Urinary bladder (tissue), 4 donors: ENCODE data around the gene CPEB1. TPM values are rescaled to one million over a fixed set of nuclear protein-coding genes. Genes with fewer than 3 reads are reported as not detected.

Source experiments
- DNase-seq: peaks from one replicate; pipeline ENCODE4 v3.0.0-alpha.2; 2015; ENCODE audit errors: extremely low spot score
- H3K27ac ChIP-seq: one replicate; pipeline ENCODE4 v1.5.1; 2013; ENCODE audit warnings: low read depth, mild to moderate bottlenecking, moderate library complexity
- H3K36me3 ChIP-seq: one replicate; pipeline ENCODE4 v1.6.1; 2013; ENCODE audit warnings: mild to moderate bottlenecking, moderate library complexity; ENCODE audit not compliant: insufficient read depth
- H3K4me1 ChIP-seq: one replicate; pipeline ENCODE4 v1.6.1; 2013; ENCODE audit warnings: mild to moderate bottlenecking, moderate library complexity; ENCODE audit not compliant: insufficient read depth
- H3K4me3 ChIP-seq: one replicate; pipeline ENCODE4 v1.5.1; 2013; ENCODE audit warnings: low read depth, low read length
- WGBS: extraction: QIAGEN DNeasy Blood & Tissue Kit; methylation state at CpG from one replicate; pipeline ENCODE4 v1.1.7; 2013; 5-methylcytosine and 5-hydroxymethylcytosine counted together
- polyA plus RNA-seq: library from polyadenylated mRNA; stranded (reverse); fragments of 200-250 nt; gene quantifications from one replicate; pipeline ENCODE4 v1.2.3, GENCODE V29; 2013
- total RNA-seq: library from RNA; depleted of rRNA; stranded (reverse); fragments of >200 nt; gene quantifications from one replicate; pipeline ENCODE4 v1.2.3, GENCODE V29; 2014
- donor health status: healthy with polysubstance abuse.
- donor health status: healthy.

CPEB1 gene
- total RNA-seq (4.7 TPM), polyA plus RNA-seq (11.0 TPM)

DNA sequence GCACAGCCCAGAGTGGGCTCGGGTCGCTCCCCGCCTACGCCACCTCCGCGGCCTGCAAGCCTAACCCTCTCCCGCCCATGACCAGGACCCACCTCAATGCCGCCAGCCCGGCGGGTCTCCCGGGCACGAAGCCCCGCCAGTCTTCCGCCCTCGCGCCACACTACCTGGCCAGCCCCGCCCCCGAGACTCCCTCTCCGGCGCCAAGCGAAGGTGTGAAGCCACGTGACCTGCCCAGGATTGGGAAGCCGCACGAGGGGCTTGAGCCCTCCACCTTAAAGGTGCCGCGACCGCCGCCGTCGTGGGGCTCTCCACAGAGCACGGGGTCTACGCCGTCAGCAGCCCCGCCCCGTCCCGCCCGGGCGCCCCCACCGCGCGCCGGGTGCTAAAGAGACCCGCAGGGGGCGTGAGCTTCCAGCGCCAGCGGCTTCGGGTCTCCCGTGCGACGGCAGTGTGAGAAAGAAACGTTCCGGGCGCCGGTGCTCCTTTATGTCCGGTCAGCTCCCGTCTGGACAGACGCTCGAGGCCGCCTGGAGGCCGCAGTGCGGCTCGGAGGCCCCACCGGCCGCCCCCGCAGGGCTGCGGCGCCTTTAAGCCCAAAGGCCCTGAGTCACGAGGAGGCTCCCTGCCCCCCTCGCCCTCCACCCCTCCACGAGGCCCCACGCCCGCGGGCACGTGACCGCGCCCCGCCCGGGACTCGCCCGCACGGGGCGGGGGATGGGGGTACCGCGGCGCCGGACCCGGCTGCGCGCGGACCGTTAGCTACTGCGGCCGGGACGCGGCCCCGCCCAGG is at the start of gene CPEB1:
CPEB1 (minus strand) TSS at position 319 of the 790 bp plus-strand sequence. CDS start 18,904 bp downstream, outside the sequence.
- H3K4me3 ChIP-seq: peak within 1 kb of the TSS; percentile 67
- no peaks in the 10 kb centered on the region for H3K36me3 ChIP-seq
- H3K4me1 ChIP-seq: peaks cover 1% of the 10 kb centered on the region
- 9% methylated on average over 96 of the region's 96 CpGs for whole genome bisulfite sequencing
- no peak within 1 kb of the TSS for H3K27ac ChIP-seq
- DNase-seq: no peak

DNA sequence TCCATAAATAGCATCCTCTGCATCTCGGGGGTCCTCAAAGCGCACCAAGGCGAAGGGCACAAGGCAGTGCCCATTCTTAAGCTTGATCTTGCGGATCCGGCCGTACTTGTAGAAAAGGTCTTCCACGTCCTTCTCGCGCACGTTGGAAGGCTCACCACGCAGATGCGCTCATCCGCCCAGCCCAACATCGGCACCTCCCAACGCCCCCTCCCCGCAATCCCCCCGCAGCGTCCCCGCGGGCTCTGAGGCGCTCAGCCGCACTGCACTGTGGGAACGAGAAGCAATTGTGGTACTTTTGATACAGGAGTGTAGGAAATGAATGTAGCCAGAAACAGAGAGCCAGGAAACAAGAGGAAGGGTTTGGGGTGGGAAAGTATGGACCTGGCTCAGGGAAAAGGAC is 45.0 kb upstream of the CPEB1 start:
- Histone ChIP-seq H3K4me3 (no peak overlapping the region), H3K27ac (no peak overlapping the region), H3K36me3 (no peaks in the 10 kb centered on the region), H3K4me1 (no peaks in the 10 kb centered on the region)
- 90% methylated on average over 23 of the region's 23 CpGs for WGBS
- no peak for DNase-seq

DNA sequence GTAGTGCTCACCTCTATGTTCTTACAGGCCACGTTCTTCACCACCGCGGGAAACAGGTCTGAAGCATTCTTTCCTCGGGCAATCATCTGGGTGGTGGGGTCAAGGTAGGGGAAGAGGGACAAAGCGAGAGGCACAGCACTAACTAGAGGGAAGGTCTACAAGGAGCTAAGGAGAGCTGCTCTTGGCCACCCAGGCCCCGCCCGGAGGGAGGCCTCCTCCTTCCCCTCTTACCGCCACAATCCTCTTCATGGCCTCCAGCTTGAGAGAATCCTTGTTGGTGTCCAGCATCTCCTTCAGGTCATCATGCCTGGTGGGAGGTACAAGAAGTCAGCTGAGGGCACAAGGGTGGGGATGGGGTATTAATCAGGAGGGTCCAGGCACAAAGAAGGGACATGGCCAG is 42.0 kb upstream of the CPEB1 start:
- Histone ChIP-seq H3K27ac (no peak overlapping the region), H3K4me1 (no peaks in the 10 kb centered on the region), H3K4me3 (no peak overlapping the region), H3K36me3 (no peaks in the 10 kb centered on the region)
- 96% methylated on average over 8 of the region's 8 CpGs for WGBS
- DNase-seq: no peak

DNA sequence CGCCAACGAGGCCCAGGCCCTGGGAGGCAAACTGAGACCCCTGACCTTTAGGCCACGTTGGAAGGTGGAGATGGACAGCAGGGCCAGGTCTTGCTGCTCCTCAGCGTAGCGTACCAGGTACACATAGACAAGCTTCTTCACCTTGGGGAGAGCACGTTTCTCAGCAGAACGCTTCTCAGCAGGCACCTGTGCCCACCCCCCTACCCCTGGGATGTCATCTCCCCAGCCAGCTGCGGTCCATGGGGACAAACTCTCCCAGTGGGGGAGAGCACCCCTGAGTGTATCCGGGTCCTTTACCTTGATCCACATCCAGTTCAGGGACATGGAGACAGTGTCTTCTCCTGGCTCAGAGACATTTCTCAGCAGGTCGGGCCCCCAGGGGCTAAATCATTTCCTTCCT is 41.5 kb upstream of the CPEB1 start:
- DNase-seq: no peak
- H3K36me3 ChIP-seq: no peaks in the 10 kb centered on the region
- 86% methylated on average over 10 of the region's 10 CpGs for WGBS

DNA sequence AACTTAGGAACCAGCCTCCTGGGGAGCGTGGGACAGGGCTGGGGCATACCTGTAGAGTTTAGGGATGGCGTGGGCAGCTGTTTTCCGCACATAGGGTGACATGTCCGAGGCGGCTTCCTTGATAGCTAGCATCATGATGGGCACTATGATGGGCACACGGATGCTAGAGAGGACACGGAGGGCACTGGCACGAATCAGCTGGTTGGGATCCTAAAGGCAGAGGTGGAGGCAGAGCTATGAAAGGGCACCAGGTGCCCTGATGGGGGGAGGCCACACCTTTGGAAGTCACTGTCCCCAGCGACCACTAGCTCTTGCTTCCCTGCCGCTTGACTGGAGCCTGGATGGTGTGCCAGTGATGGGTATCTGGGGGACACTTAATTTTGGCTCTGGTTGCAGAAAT is 34.2 kb upstream of the CPEB1 start:
- no peak for DNase-seq

More for the DNA sequence above, 41.5 kb upstream of the CPEB1 start:
- Histone ChIP-seq H3K4me3 (no peak overlapping the region), H3K4me1 (no peaks in the 10 kb centered on the region), H3K27ac (no peak overlapping the region)

DNA sequence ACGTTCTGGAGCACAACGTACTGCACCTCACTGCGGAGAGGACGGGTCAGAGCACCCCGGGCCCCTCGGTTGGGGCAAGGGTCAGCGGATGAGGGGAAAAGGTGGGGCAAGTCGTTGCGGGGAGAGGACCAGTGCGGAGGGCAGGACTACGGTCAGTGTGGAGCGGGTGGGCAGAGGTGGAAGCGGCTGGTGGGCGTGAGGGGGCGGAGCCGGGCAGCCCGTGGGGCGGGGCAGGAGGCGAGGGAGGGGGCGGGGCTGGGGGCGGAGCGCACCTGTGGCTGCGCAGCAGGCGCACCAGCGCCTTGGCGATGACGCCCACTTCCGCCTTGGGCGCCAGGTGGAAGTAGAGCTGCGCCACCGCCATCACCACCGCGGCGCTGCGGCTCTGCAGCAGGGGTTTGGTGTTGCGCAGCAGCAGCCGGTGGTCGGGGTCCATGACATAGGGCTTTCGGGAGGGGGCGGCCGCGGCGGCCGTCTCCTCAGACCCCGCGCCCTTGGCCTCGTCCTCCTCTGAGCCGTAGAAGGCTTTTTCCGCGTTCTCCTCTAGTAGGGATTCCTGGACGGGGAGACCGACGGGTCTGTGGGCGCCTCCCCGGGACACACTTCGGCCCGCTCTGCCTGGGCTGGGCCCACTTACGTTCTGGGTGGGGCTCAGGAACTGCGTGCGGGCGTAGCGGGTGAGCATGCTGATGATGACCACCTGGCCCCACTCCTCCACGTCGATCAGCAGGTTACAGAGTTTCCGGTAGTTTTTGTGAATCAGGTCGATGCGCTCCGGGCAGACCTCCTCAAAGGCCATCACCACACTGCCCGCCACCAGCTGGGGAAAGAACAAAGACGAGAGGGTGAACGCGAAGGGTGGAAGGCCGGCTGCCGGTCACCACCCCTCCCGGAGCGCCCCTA is 33.3 kb upstream of the CPEB1 start:
- 2% methylated on average over 76 of the region's 76 CpGs for WGBS
- Histone ChIP-seq H3K27ac (no peak overlapping the region), H3K4me1 (no peaks in the 10 kb centered on the region), H3K4me3 (peak overlapping the region; percentile 36), H3K36me3 (no peaks in the 10 kb centered on the region)
- DNase-seq: no peak

More for the DNA sequence above, 34.2 kb upstream of the CPEB1 start:
- WGBS: 89% methylated on average over 10 of the region's 10 CpGs
- Histone ChIP-seq H3K4me3 (no peak overlapping the region), H3K4me1 (no peaks in the 10 kb centered on the region), H3K36me3 (no peaks in the 10 kb centered on the region), H3K27ac (no peak overlapping the region)

DNA sequence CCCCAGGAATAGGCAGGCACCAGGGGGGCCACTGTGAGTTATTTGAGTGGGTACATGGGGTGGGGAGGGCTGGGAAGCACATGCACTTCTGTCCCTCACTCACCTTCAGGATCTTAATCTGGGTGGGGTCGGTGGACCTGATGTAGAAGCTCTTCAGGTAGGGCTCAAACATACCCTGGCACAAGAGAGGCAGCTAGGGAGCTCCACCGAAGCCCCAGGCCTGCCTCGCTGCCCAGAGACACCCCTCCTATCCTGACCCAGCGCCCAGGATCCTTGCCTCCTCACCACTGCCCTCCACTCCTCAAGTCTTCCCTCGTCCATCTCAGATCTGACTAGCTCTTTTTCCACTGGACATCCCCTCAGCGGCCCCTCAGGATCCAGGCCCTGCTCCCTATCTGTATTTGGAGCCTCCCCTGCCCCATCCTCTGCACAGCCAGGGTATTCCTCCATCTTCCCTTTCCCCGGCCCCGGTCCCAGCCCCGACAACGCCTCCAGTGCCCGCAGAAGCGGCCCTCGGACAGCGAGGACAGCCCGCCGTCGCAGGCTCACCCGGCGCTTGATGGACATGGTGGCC is 32.5 kb upstream of the CPEB1 start:
- H3K4me3 ChIP-seq: peak overlapping the region; percentile 36
- no peaks in the 10 kb centered on the region for H3K36me3 ChIP-seq
- 23% methylated on average over 19 of the region's 19 CpGs for WGBS
- no peaks in the 10 kb centered on the region for H3K4me1 ChIP-seq
- DNase-seq: no peak
- no peak overlapping the region for H3K27ac ChIP-seq

DNA sequence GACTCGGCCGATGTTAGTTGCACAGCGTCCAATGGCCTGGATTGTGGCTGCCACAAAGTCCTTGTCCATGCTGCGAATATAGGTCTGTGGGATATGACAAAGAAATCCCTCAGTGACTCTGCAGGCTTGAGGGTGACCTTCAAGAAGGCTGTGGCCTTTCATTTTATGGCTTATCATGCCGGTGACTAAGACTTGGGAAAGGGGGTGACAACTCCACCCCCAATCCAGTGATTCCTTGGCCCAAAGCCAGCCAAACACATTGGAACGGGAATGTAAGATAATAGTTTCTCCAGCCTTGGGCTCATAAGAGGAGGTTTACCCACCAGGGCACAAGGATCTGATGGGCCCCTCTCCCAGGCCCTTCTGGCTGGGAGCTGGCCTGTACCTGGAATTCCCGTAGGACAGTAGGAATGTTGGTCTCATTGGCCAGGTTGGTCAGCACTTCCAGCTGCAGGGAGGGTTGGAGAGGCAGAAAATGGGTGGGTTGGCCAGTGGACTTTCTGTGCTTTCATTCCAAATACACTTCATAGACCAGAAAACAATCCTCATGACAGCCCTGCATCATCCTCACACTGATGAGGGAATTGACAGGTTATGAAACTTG is 30.7 kb upstream of the CPEB1 start:
- H3K36me3 ChIP-seq: no peaks in the 10 kb centered on the region
- no peak for DNase-seq
- H3K4me3 ChIP-seq: no peak overlapping the region
- whole genome bisulfite sequencing: 82% methylated on average over 7 of the region's 7 CpGs
- H3K27ac ChIP-seq: no peak overlapping the region
- H3K4me1 ChIP-seq: no peaks in the 10 kb centered on the region

DNA sequence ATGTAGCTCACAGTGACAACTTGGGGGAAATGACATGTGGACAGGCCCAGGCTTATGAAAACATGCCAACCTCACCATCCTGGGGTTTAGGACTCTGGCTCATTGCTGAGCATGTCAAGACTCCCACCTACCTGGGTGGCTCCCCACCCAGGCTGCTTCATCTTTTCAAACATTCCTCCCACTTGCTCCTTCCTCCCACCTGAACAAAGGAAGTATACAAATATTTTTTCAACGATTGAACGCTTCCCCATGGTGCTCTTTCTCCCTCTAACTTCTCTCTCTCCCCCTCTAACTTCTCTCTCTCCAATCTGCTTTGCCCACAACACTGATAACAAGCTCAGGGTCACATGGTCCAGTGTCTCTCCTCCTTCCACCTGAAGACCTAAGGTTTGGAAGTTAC is 27.7 kb upstream of the CPEB1 start:
- 80% methylated on average over 2 of the region's 2 CpGs for WGBS
- H3K4me1 ChIP-seq: no peaks in the 10 kb centered on the region
- no peaks in the 10 kb centered on the region for H3K36me3 ChIP-seq
- H3K27ac ChIP-seq: no peak overlapping the region
- no peak for DNase-seq
- no peak overlapping the region for H3K4me3 ChIP-seq

DNA sequence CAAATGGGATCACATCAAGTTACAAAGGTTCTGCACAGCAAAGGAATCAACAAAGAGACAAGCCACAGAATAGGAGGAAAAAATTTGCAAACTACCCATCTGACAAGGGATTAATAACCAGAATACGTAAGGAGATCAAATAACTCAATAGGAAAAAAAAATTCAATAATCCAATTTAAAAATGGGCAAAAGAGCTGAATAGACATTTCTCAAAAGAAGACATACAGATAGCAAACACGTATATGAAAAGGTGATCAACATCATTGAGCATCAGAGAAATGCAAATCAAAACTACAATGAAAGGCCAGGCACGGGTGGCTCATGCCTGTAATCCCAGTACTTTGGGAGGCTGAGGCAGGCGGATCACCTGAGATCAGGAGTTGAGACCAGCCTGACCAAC is 23.5 kb upstream of the CPEB1 start:
- Histone ChIP-seq H3K27ac (no peak overlapping the region), H3K4me3 (no peak overlapping the region), H3K36me3 (no peaks in the 10 kb centered on the region), H3K4me1 (no peaks in the 10 kb centered on the region)
- DNase-seq: no peak
- 83% methylated on average over 4 of the region's 4 CpGs for WGBS

DNA sequence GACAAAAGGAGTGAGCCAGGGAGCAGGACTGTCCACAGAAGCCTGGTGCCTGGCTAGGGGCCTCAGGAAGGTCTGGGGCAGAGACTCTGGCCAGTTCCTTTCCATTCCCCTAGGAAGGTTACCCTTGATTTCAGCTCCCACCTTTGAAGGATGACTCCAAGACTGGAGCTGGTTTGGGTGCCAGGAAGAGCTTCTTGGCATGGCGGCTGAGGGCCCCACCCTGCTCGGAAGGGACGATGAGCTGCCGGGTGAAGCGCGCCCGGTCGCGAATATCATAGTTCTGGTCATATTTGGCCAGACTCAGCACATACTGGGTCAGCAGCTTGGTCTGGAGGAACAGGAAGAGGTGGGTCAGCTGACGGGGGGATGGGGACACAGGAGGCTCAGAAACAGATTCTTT is 19.4 kb upstream of the CPEB1 start:
- Histone ChIP-seq H3K27ac (no peak overlapping the region), H3K4me3 (no peak overlapping the region), H3K4me1 (no peaks in the 10 kb centered on the region), H3K36me3 (no peaks in the 10 kb centered on the region)
- no peak for DNase-seq
- 90% methylated on average over 10 of the region's 10 CpGs for WGBS

DNA sequence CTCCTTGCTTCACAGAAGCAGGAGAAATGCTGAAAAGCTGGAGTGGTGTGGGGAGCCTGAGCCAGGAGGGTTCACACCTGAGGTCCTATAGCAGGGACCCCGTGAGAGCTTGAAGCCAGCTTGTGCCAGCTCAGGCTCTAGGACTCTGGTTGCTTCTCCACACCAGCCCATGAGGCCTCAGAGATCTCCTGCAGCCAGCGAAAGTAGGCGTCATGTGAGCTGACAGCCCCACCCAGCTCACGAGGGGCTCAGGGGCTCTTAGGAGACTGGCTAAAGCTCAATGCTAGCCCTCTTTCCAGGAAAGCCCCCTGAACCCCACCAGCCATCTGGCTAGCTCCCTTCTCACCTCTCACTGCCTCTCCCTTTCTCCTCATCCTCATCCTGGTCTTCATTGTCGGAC is 16.9 kb upstream of the CPEB1 start:
- Histone ChIP-seq H3K4me3 (no peak overlapping the region), H3K4me1 (no peaks in the 10 kb centered on the region), H3K27ac (no peak overlapping the region), H3K36me3 (no peaks in the 10 kb centered on the region)
- 79% methylated on average over 5 of the region's 5 CpGs for WGBS
- no peak for DNase-seq

DNA sequence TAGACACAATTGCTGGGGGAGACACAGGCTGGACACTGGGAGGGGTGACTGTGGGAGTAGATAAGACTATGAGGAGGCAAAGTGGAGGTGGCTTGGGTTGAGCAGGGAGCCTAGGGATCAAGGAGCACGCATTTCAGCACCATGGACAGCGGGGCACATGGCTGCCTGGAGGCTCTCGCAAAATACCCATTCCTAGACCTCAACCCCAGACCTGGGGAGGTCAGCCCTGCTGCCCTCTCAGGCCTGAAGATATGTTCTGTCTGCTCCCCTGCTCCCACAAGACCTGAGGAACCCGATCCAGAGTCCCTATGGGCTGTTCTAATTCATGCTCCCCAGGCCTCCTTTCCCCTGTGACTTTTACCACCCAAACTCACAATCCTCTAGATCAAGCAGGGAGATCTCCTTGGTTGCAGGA is 16.0 kb upstream of the CPEB1 start:
- Histone ChIP-seq H3K36me3 (no peaks in the 10 kb centered on the region), H3K4me1 (no peaks in the 10 kb centered on the region), H3K27ac (no peak overlapping the region), H3K4me3 (no peak overlapping the region)
- DNase-seq: no peak
- WGBS: 9% methylated on average over 4 of the region's 4 CpGs
